ENCODE data around the gene ECE1.

GRCh38 chr1:21188235-21188634 is 102.0 kb downstream of the ECE1 start:
- TF ChIP-seq CTCF (IDR thresholded peaks at IDR 0.05) (no peak), EZH2 (IDR thresholded peaks at IDR 0.05) (no peak), EZH2phosphoT487 (IDR thresholded peaks at IDR 0.05) (no peak)
